Breast epithelium (tissue), 4 donors: Measurements from ENCODE around the gene FARSB. TPM values are rescaled to one million over a fixed set of nuclear protein-coding genes. Genes with fewer than 3 reads are reported as not detected.
A peak's percentile ranks its signal among the peaks of the same experiment; 100 is the strongest.

ENCODE experiments used
- DNase-seq, 2 donors: peaks; one replicate each; pipeline ENCODE4 v3.0.0-alpha.2; 2019; ENCODE audit warnings: low spot score in 2 of 2
- H3K27ac ChIP-seq, 2 donors: fragments of 200-600 bp; sonication (generic) in 1 of 2; one replicate each; pipeline ENCODE4 v1.5.1; 2016 to 2019; ENCODE audit warnings: mild to moderate bottlenecking in 1 of 2
- H3K27me3 ChIP-seq, 2 donors: fragments of 200-600 bp; sonication (generic) in 1 of 2; one replicate each; pipeline versions ENCODE4 v1.5.1 to v1.6.0; 2017 to 2019; ENCODE audit warnings: control low read depth in 1 of 2, mild to moderate bottlenecking in 1 of 2
- H3K36me3 ChIP-seq: fragments of 200-600 bp; one replicate; pipeline ENCODE4 v1.5.1; 2019
- H3K4me1 ChIP-seq, 2 donors: fragments of 200-600 bp; sonication (generic); one replicate each; pipeline ENCODE4 v1.5.1; 2016 to 2019; ENCODE audit warnings: control low read depth in 1 of 2
- H3K4me3 ChIP-seq, 3 donors: fragments of 200-600 bp; sonication (generic); 1 replicate in 2 of 3; 2 replicates in 1 of 3; pipeline ENCODE4 v1.5.1; 2016 to 2019; ENCODE audit warnings: mild to moderate bottlenecking in 3 of 3, moderate library complexity in 2 of 3
- H3K9me3 ChIP-seq, 2 donors: fragments of 200-600 bp; sonication (generic) in 1 of 2; one replicate each; pipeline ENCODE4 v1.5.1; 2016 to 2019; ENCODE audit warnings: control low read depth in 1 of 2
- POLR2A ChIP-seq: fragments of 450-650 bp; IDR thresholded peaks from one replicate; pipeline ENCODE4 v1.6.1; 2016; ENCODE audit warnings: antibody characterized with exemption, mild to moderate bottlenecking, moderate library complexity
- POLR2AphosphoS5 ChIP-seq, 3 donors: sonication (generic); formaldehyde crosslinking; IDR thresholded peaks; one replicate each; pipeline ENCODE4 v1.6.1; 2017; ENCODE audit warnings: antibody characterized with exemption in 3 of 3
- intact Hi-C: fragments of 100-400 bp; cut with DNase I; formaldehyde crosslinking; loops from one replicate; pipeline ENCODE4 v1.15.1; 2023; ENCODE audit warnings: low total_unique reads
- total RNA-seq, 3 donors: library from RNA; depleted of rRNA; stranded (reverse); fragments of >200 nt; gene quantifications; one replicate each; pipeline ENCODE4 v1.1.0, GENCODE V29; 2016
- TF ChIP-seq, protein P1 (sequence below), 3 donors: fragments of 450-650 bp; IDR thresholded peaks; one replicate each; pipeline ENCODE4 v1.5.1; 2016 to 2017; ENCODE audit warnings: antibody characterized with exemption in 3 of 3, mild to moderate bottlenecking in 3 of 3, moderate library complexity in 3 of 3

The FARSB gene
- total RNA-seq, 3 donors from 2014 or later: 11.8 to 19.0 (median 18.7) TPM

DNA sequence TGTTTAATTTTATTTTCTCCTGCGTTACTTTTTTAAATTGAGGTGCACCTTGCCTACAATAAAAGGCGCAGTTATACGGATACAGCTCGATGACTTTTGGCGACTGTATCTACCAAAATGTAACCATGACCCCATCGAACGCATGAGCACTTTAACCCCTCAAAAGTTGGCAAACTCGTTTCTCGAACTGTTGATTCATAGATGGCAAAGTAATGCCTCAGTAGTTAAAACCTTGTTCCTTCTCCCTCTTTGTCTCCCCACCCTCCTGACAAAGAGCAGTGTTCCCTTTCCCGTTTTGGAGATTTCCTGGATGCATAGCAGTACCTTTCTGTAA lies 16.1 kb upstream of the FARSB start:
- intact Hi-C loops: no loop called here

DNA sequence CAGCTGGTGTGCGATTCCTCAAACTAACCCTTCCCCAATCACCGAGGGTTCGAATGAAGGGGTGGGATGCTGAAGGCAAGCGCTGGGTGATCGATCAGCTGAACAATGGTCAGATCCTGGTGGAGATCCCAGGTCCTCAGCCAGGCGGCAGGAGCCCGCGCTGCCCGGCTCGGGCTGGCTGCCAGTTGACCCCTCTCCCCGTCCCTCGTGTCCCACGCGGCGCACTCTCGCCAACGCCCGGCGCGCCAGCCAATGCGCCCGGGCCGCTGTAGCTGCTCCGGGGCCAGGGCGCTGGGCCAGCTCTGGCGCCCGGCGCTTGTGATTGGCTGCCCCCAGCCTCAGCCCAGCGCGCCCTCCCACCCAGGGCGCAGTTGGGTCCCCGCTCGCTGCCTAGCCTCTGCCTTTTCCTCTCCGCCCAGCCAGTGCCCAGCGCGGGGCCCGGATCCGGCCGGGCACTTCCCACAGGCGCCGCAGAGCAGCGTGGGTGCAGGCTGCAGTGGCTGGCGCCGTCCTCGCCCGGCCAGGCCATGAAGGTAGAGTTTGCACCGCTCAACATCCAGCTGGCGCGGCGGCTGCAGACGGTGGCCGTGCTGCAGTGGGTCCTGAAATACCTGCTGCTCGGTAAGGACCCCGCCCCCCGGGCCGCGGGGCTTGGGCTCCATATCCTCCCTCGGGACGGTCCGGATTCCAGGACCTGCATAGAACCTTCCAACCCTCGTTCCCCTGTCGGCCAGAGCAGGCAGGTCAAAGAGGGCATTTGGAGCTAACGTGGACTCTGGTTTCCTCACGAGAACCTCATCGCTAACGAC lies 15.6 kb upstream of the FARSB start, which contains the start of gene MOGAT1:
TSS of gene MOGAT1 (plus strand) at position 400 of the 809 bp plus-strand sequence. CDS start at position 528, 128 bp downstream.
- no peak within 1 kb of the TSS for H3K27ac ChIP-seq
- TF ChIP-seq POLR2AphosphoS5 (IDR thresholded peaks at IDR 0.05): no peak

More for the DNA sequence above, 16.1 kb upstream of the FARSB start:
- Histone ChIP-seq H3K36me3 (no peaks in the 10 kb centered on the region), H3K27ac (no peak overlapping the region), H3K4me1 (no peaks in the 10 kb centered on the region), H3K9me3 (no peaks in the 10 kb centered on the region), H3K27me3 (no peaks in the 10 kb centered on the region), H3K4me3 (peak overlapping the region; percentile 32 to 67 (median 52))
- no peak for DNase-seq
- no peak for TF ChIP-seq POLR2A
- TF ChIP-seq, protein P1, sequence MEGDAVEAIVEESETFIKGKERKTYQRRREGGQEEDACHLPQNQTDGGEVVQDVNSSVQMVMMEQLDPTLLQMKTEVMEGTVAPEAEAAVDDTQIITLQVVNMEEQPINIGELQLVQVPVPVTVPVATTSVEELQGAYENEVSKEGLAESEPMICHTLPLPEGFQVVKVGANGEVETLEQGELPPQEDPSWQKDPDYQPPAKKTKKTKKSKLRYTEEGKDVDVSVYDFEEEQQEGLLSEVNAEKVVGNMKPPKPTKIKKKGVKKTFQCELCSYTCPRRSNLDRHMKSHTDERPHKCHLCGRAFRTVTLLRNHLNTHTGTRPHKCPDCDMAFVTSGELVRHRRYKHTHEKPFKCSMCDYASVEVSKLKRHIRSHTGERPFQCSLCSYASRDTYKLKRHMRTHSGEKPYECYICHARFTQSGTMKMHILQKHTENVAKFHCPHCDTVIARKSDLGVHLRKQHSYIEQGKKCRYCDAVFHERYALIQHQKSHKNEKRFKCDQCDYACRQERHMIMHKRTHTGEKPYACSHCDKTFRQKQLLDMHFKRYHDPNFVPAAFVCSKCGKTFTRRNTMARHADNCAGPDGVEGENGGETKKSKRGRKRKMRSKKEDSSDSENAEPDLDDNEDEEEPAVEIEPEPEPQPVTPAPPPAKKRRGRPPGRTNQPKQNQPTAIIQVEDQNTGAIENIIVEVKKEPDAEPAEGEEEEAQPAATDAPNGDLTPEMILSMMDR (IDR thresholded peaks at IDR 0.05): no peak
- no peak for TF ChIP-seq POLR2AphosphoS5 (IDR thresholded peaks at IDR 0.05)

DNA sequence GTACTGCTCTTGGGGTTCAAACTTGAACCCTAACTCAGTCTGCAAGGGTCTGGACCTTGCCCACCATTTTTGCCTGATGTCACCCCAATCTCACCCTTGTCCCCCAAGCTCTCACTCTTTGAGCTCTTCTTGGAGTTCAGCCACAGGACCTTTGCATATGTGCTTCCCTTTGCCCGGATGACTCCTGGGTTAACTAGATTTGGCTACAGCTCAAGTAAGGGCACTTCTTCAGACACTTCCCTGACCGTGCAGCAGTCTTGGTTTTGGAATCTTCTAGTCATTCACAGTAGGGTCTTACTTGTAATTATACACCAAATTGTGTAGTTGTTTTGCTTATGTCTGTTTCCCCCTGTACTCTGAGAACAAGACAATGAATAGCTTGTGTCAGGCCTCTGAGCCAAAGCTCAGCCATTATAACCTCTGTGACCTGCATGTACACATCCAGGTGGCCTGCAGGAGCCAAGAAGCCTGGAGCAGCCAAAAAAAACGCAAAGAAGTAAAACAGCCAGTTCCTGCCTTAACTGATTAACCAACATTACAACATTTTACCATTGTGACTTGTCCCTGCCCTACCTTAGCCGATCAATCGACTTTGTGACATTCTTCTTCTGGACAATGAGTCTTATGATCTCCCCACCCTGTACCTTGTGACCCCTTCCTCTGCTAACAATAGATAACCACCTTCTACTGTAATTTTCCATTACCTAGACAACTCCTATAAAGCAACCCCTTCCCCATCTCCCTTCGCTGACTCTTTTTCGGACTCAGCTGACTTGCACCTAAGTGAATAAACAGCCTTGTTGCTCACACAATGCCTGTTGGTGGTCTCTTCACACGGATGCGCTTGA lies 14.5 kb upstream of the FARSB start:
- intact Hi-C loops: no loop called here

More for the DNA sequence above, 15.6 kb upstream of the FARSB start, which contains the start of gene MOGAT1:
- Histone ChIP-seq H3K4me3 (peak within 1 kb of the TSS; percentile 32 to 67 (median 52)), H3K36me3 (no peaks in the 10 kb centered on the region), H3K27me3 (no peaks in the 10 kb centered on the region), H3K4me1 (no peaks in the 10 kb centered on the region), H3K9me3 (no peaks in the 10 kb centered on the region)
- no peak for DNase-seq
- intact Hi-C loops: no loop called here

DNA sequence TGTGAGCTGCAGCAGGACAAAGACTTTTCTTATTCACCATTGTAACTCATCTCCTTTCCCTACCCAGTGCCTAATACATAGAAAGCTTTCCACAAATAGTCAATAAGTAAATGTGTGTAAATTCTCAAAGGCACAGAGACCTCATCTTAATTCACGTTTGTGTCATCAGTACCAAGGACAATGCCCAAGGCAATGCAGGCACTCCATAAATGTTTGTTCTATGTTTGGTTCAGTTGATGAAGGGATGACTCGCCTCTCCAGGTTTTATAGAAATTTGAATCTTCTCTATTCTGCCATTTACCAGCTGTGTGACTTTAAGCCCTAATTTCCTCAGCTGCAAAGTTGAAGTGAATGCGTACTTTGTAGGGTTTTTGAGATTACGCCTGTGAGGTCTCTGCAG lies 13.5 kb upstream of the FARSB start:
- TF ChIP-seq POLR2A (no peak), POLR2AphosphoS5 (IDR thresholded peaks at IDR 0.05) (no peak)
- TF ChIP-seq, protein P1 (IDR thresholded peaks at IDR 0.05): no peak
- H3K27ac ChIP-seq: no peak overlapping the region
- no peaks in the 10 kb centered on the region for H3K9me3 ChIP-seq
- H3K4me1 ChIP-seq: no peaks in the 10 kb centered on the region
- no peak overlapping the region for H3K4me3 ChIP-seq
- H3K27me3 ChIP-seq: no peaks in the 10 kb centered on the region
- intact Hi-C loops: no loop called here
- no peak for DNase-seq
- no peaks in the 10 kb centered on the region for H3K36me3 ChIP-seq

More for the DNA sequence above, 14.5 kb upstream of the FARSB start:
- no peak overlapping the region for H3K4me3 ChIP-seq
- H3K4me1 ChIP-seq: no peaks in the 10 kb centered on the region
- H3K27ac ChIP-seq: no peak overlapping the region
- DNase-seq: no peak
- no peaks in the 10 kb centered on the region for H3K9me3 ChIP-seq
- TF ChIP-seq POLR2A: no peak
- no peak for TF ChIP-seq POLR2AphosphoS5 (IDR thresholded peaks at IDR 0.05)
- TF ChIP-seq, protein P1 (IDR thresholded peaks at IDR 0.05): no peak
- no peaks in the 10 kb centered on the region for H3K27me3 ChIP-seq
- no peaks in the 10 kb centered on the region for H3K36me3 ChIP-seq

DNA sequence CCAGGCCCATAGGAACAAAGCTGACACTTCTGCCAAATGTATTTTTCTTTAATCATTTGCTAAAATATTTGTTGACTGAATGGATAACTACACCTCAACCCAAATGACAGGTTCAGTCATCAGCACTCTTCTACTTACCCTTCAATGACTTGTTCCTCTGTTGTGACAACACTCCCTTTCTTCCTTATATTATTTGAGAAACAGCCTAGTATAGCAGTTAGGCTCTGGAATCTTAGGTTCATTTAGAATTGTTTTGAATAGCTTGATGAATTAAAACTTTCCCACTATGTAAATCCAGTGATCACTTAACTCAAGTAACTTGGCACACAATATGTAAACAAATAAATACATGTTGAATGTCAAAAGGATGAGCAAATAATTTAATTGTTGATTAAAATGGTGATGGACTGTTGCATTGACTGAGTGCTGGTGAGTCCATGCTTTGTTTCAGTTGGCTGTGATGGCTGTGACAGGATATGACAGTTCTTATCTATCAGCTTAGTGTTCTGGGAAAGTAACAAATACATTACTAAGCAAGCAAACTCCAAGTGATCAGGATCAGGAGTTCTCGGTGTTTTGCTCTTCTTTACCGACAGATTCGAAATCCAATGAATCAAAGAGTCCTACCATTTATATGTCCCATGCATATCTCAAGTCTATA lies 12.7 kb upstream of the FARSB start:
- intact Hi-C loops: no loop called here
- H3K4me3 ChIP-seq: no peak overlapping the region
- no peaks in the 10 kb centered on the region for H3K36me3 ChIP-seq
- no peaks in the 10 kb centered on the region for H3K4me1 ChIP-seq
- no peaks in the 10 kb centered on the region for H3K9me3 ChIP-seq
- no peak for DNase-seq
- H3K27ac ChIP-seq: no peak overlapping the region
- TF ChIP-seq POLR2AphosphoS5 (IDR thresholded peaks at IDR 0.05) (no peak), POLR2A (no peak)
- TF ChIP-seq, protein P1 (IDR thresholded peaks at IDR 0.05): no peak
- H3K27me3 ChIP-seq: no peaks in the 10 kb centered on the region
